Endothelial cell of umbilical vein (primary cell): Measurements from ENCODE around the gene TBCD. TPM values are rescaled to one million over a fixed set of nuclear protein-coding genes. Genes with fewer than 3 reads are reported as not detected.

ENCODE experiments used
- BruUV-seq: library from RNA; stranded (reverse); fragments of 400-500 nt; replicated peaks from 2 replicates; lab custom pipeline; 2021; lab: Mats Ljungman, UMichigan
- CTCF ChIA-PET: fragments of 300-600, 350-600 bp; sonication (Branson Sonifier 250); formaldehyde crosslinking; loops from one replicate; lab custom pipeline; 2021; ENCODE audit warnings: antibody characterized with exemption, inconsistent platforms; lab: Charles Lee
- POLR2A ChIA-PET: fragments of 300-600, 350-600 bp; sonication (Branson Sonifier 250); formaldehyde crosslinking; loops from one replicate; lab custom pipeline; 2021; ENCODE audit warnings: antibody characterized with exemption, inconsistent platforms; lab: Charles Lee
- DNase-seq: peaks from one replicate; pipeline ENCODE4 v3.0.0-alpha.2; 2011; ENCODE audit warnings: low read depth, low spot score
- FAIRE-seq: peaks from 2 replicates; lab custom pipeline; 2011; peaks lifted over from hg19 to GRCh38; lab: Jason Lieb, UNC
- H2AFZ ChIP-seq: 2 replicates; pipeline ENCODE4 v1.6.0; 2012; ENCODE audit warnings: low read depth, low read length, control low read depth, inconsistent platforms
- H3K27ac ChIP-seq: 2 replicates; pipeline ENCODE4 v1.5.1; 2011; ENCODE audit warnings: low read depth, mild to moderate bottlenecking, control low read depth, low read length, moderate library complexity; ENCODE audit not compliant: insufficient read depth
- H3K27me3 ChIP-seq, 2 experiments: 2 replicates each; pipeline versions ENCODE4 v1.6.0 to v1.6.1; 2011; ENCODE audit warnings: low read length in 2 of 2, mixed read lengths in 1 of 2; ENCODE audit not compliant: control insufficient read depth in 2 of 2, insufficient read depth in 2 of 2
- H3K36me3 ChIP-seq, 2 experiments: 2 replicates in 1 of 2; 3 replicates in 1 of 2; pipeline ENCODE4 v1.5.1; 2011; ENCODE audit warnings: low read length in 2 of 2, mild to moderate bottlenecking in 1 of 2, moderate library complexity in 1 of 2; ENCODE audit not compliant: control insufficient read depth in 2 of 2, insufficient read depth in 2 of 2; ENCODE audit errors: extremely low read depth in 1 of 2
- H3K4me1 ChIP-seq: 3 replicates; pipeline ENCODE4 v1.5.1; 2011; ENCODE audit warnings: mild to moderate bottlenecking, low read length; ENCODE audit not compliant: control insufficient read depth, insufficient read depth; ENCODE audit errors: extremely low read depth
- H3K4me2 ChIP-seq: 2 replicates; pipeline ENCODE4 v1.6.1; 2011; ENCODE audit warnings: low read length, control low read depth, mixed read lengths; ENCODE audit not compliant: insufficient read depth
- H3K4me3 ChIP-seq, 3 experiments: fragments of 200-600 bp in 1 of 3; sonication (generic), shearing (Covaris generic) in 1 of 3; replicated peaks in 1 of 3; 2 replicates each; pipeline ENCODE4 v1.5.1; 2011 to 2016; ENCODE audit warnings: control low read depth in 3 of 3, low read length in 3 of 3, mild to moderate bottlenecking in 2 of 3, inconsistent platforms in 1 of 3, low read depth in 1 of 3, moderate library complexity in 1 of 3; ENCODE audit not compliant: insufficient read depth in 1 of 3
- H3K79me2 ChIP-seq: 2 replicates; pipeline ENCODE4 v1.6.0; 2012; ENCODE audit warnings: low read length, inconsistent platforms; ENCODE audit not compliant: control insufficient read depth, insufficient read depth
- H3K9ac ChIP-seq: replicated peaks from 2 replicates; pipeline ENCODE3; 2011; ENCODE audit warnings: low read length, control low read depth; ENCODE audit not compliant: insufficient read depth; ENCODE audit errors: extremely low read depth
- H3K9me1 ChIP-seq: replicated peaks from 3 replicates; pipeline ENCODE4 v1.6.0; 2011; ENCODE audit warnings: mild to moderate bottlenecking, low read length; ENCODE audit not compliant: control insufficient read depth, insufficient read depth; ENCODE audit errors: extremely low read depth
- H3K9me3 ChIP-seq: replicated peaks from 2 replicates; pipeline ENCODE4 v1.5.1; 2012; ENCODE audit warnings: low read length, inconsistent platforms; ENCODE audit not compliant: control insufficient read depth, insufficient read depth
- H4K20me1 ChIP-seq: replicated peaks from 2 replicates; pipeline ENCODE3; 2011; ENCODE audit warnings: mild to moderate bottlenecking, low read length; ENCODE audit not compliant: control insufficient read depth, insufficient read depth; ENCODE audit errors: extremely low read depth
- FOS ChIP-seq: IDR thresholded peaks from 2 replicates; pipeline ENCODE4 v1.6.1; 2011; ENCODE audit warnings: mild to moderate bottlenecking, low read length, moderate library complexity, borderline replicate concordance; ENCODE audit not compliant: insufficient read depth
- GATA2 ChIP-seq: IDR thresholded peaks from 2 replicates; pipeline ENCODE4 v1.7.0; 2011; ENCODE audit warnings: low read depth, mild to moderate bottlenecking, moderate library complexity, mixed read lengths, low read length; ENCODE audit not compliant: insufficient read length, insufficient read depth
- MYC ChIP-seq: IDR thresholded peaks from one replicate; pipeline ENCODE4 v1.6.1; 2011; ENCODE audit warnings: mild to moderate bottlenecking, low read depth, low read length
- POLR2AphosphoS5 ChIP-seq: IDR thresholded peaks from 2 replicates; pipeline ENCODE4 v1.6.1; 2012; ENCODE audit warnings: low read depth, mild to moderate bottlenecking, control low read depth, low read length, moderate library complexity; ENCODE audit not compliant: insufficient read depth
- dilution Hi-C: fragments of 300-500 bp; cut with MboI; formaldehyde crosslinking; loops from one replicate; pipeline ENCODE4 v1.15.0; 2019; ENCODE audit warnings: low sequenced_read_pairs; ENCODE audit not compliant: extremely low pct_ligation_motif_present
- intact Hi-C: fragments of 100-400 bp; cut with micrococcal nuclease; formaldehyde crosslinking; loops from one replicate; pipeline ENCODE4 v1.10.0; 2022
- polyA plus RNA-seq, 4 experiments: library from polyadenylated mRNA; depleted of rRNA in 3 of 4; stranded (reverse) in 3 of 4; unstranded in 1 of 4; fragments of >200 nt; gene quantifications; 2 replicates each; pipeline versions ENCODE4 v1.2.1 to v1.2.3, GENCODE V29; 2011 to 2012; ENCODE audit warnings: missing spikeins in 1 of 4
- total RNA-seq: library from RNA; stranded (reverse); gene quantifications from 2 replicates; pipeline ENCODE4 v1.2.3, GENCODE V29; 2021
- TF ChIP-seq, protein P1 (sequence below), 2 donors: IDR thresholded peaks; 1 replicate in 1 of 2; 2 replicates in 1 of 2; pipeline ENCODE4 v1.5.1; 2011; ENCODE audit warnings: low read length in 2 of 2, mild to moderate bottlenecking in 2 of 2, moderate library complexity in 2 of 2, control low read depth in 1 of 2, inconsistent platforms in 1 of 2, low read depth in 1 of 2; ENCODE audit not compliant: insufficient read depth in 1 of 2; ENCODE audit errors: extremely low read depth in 1 of 2

Gene TBCD
- total and polyA plus RNA-seq, 2 donors (not counting 3 experiments of a cell fraction or from before 2014, with no cell fraction given), result 121 to 145 TPM

DNA sequence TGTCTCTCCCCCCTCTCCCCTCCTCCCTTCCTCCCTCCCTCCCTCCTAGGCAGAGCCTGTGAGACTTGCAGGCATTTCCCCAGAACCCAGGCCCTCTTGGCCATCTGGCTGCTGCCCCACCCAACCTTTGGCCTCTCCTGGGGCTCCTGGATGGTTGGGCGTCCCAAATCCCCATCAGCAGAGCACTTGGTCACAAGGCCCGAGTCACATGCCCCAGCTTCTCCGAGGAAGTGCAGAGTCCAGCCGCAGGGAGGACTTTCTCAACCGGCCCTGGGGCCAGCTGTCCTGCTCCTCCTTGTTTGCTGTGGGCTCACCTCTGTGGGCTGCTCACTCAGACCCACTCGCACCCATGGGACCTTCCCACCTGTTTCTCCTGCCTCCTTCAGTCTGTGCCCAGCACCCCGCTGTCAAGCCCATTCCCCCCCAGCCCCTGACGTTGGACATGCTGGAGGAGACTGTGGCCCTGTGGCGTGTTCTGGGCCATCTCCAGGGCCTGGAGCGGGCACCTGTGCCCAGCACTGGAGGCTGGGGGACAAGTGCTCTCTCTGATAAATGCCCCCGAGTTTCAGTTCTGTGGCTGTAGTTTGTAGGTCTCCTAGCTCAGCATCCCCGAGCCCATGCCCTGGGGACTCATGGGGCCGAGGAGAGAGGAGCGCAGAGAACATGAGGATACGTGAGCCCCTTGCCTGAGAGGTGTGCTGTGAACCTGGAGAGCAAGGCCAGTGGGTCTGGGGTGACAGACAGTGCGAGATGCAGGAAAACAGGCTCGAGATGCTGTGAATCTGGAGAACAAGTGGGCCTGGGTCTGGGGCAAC lies 130.2 kb downstream of the TBCD start:
- H2AFZ ChIP-seq, result no peak overlapping the region
- H3K4me3 ChIP-seq, result no peak overlapping the region
- no peaks in the 10 kb centered on the region for H3K9me3 ChIP-seq
- no peaks in the 10 kb centered on the region for H4K20me1 ChIP-seq
- CTCF ChIA-PET, result interaction anchor here (1.1 kb wide), 1 partner anchor 36 kb away, joined by 3 read pairs; no protein-coding TSS in a partner anchor
- no peak overlapping the region for H3K9ac ChIP-seq
- intact Hi-C loops, result no loop called here
- no peaks in the 10 kb centered on the region for H3K27me3 ChIP-seq
- no peaks in the 10 kb centered on the region for H3K9me1 ChIP-seq
- BruUV-seq, result no TSS peak
- POLR2A ChIA-PET, result no interaction called here
- no peak for FAIRE-seq
- TF ChIP-seq POLR2AphosphoS5 (no peak), FOS (no peak), MYC (no peak), GATA2 (no peak)
- TF ChIP-seq, protein P1, sequence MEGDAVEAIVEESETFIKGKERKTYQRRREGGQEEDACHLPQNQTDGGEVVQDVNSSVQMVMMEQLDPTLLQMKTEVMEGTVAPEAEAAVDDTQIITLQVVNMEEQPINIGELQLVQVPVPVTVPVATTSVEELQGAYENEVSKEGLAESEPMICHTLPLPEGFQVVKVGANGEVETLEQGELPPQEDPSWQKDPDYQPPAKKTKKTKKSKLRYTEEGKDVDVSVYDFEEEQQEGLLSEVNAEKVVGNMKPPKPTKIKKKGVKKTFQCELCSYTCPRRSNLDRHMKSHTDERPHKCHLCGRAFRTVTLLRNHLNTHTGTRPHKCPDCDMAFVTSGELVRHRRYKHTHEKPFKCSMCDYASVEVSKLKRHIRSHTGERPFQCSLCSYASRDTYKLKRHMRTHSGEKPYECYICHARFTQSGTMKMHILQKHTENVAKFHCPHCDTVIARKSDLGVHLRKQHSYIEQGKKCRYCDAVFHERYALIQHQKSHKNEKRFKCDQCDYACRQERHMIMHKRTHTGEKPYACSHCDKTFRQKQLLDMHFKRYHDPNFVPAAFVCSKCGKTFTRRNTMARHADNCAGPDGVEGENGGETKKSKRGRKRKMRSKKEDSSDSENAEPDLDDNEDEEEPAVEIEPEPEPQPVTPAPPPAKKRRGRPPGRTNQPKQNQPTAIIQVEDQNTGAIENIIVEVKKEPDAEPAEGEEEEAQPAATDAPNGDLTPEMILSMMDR (IDR thresholded peaks at IDR 0.05; ENCODE audit: extremely low read depth in 1 of 2, insufficient read depth in 1 of 2, low read depth in 1 of 2, low read length in 2 of 2), result no peak
- no peak for DNase-seq
- no peak overlapping the region for H3K4me2 ChIP-seq
- H3K79me2 ChIP-seq, result peaks cover 54% of the 10 kb centered on the region
- H3K27ac ChIP-seq, result no peak overlapping the region
- peaks cover 2% of the 10 kb centered on the region in 2 experiments for H3K36me3 ChIP-seq
- dilution Hi-C loops, result no loop called here
- peaks cover 16% of the 10 kb centered on the region for H3K4me1 ChIP-seq
